ENCODE results near the gene HSP90AB1. TPM values are rescaled to one million over a fixed set of nuclear protein-coding genes. Genes with fewer than 3 reads are reported as not detected.
A peak's percentile ranks its signal among the peaks of the same experiment; 100 is the strongest.

HSP90AB1 gene
- total RNA-seq, 1 experiment from 2014 or later = 967 TPM

DNA sequence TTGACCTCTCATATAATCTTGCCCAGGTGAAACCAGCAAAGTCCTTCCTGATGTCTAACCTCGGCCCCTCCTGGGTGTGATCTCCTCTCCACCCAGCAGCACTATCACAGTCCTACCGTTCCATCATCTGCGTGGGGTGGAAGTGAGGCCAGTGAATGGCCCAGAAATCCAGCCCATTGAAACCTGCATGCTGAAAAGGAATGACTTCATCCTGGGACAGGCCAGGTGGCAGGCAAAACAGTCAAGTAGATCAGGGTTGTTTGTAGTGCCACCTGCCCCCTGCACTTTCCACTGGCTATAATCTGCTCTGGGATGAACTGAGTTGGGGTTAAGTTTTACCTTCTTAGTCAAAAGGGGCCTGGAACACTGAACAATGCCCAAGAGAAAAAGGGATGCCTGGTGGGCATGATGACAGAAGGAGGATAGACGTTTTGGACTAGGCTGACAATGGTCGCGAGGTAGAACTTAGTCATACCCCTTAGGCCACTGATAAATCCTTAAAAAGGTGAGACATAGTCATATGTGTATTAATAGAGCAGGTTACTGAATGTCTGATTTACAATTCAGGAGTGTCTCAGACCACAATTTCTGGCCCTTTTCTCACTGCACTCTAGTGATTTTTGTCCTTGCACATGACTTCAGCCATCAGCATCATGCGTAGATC, 8.1 kb upstream of the HSP90AB1 start:
- Histone ChIP-seq H3K27me3 (replicated peaks; ENCODE audit: control insufficient read depth, insufficient read depth, low read length) (no peaks in the 10 kb centered on the region), H3K36me3 (ENCODE audit: control insufficient read depth, insufficient read depth, low read length) (no peaks in the 10 kb centered on the region), H3K4me3 (ENCODE audit: low read depth, low read length) (no peak overlapping the region), H3K4me1 (peaks cover 19% of the 10 kb centered on the region), H3K9me3 (no peaks in the 10 kb centered on the region)
- POLR2A ChIA-PET = no interaction called here
- Mint-ChIP-seq H3K36me3 (ENCODE audit: insufficient read depth, unreplicated experiment) (peaks cover 14% of the 10 kb centered on the region), H3K27me3 (ENCODE audit: insufficient read depth, unreplicated experiment) (no peaks in the 10 kb centered on the region), H3K27ac (ENCODE audit: unreplicated experiment) (no peak overlapping the region), H3K9me3 (ENCODE audit: unreplicated experiment) (no peaks in the 10 kb centered on the region), H3K4me3 (ENCODE audit: unreplicated experiment) (peak overlapping the region; percentile 89), H3K4me1 (ENCODE audit: low read depth, unreplicated experiment) (peaks cover 8% of the 10 kb centered on the region)
- CTCF ChIA-PET = interaction anchor here (0.6 kb wide), 1 partner anchor 16 kb away, joined by 3 read pairs; the partner anchor contains the start of gene SLC29A1
- TF ChIP-seq, protein P1, sequence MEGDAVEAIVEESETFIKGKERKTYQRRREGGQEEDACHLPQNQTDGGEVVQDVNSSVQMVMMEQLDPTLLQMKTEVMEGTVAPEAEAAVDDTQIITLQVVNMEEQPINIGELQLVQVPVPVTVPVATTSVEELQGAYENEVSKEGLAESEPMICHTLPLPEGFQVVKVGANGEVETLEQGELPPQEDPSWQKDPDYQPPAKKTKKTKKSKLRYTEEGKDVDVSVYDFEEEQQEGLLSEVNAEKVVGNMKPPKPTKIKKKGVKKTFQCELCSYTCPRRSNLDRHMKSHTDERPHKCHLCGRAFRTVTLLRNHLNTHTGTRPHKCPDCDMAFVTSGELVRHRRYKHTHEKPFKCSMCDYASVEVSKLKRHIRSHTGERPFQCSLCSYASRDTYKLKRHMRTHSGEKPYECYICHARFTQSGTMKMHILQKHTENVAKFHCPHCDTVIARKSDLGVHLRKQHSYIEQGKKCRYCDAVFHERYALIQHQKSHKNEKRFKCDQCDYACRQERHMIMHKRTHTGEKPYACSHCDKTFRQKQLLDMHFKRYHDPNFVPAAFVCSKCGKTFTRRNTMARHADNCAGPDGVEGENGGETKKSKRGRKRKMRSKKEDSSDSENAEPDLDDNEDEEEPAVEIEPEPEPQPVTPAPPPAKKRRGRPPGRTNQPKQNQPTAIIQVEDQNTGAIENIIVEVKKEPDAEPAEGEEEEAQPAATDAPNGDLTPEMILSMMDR (IDR thresholded peaks at IDR 0.05; ENCODE audit: insufficient read depth in 1 of 2, low read depth in 1 of 2, low read length in 1 of 2, severe bottlenecking in 1 of 2, unreplicated experiment in 1 of 2) = no peak
- no peak for DNase-seq
- intact Hi-C loops (cut with micrococcal nuclease; ENCODE audit: unreplicated experiment) = loop anchor here (1.0 kb wide), 1 partner anchor 143 kb away; no protein-coding TSS in a partner anchor
- BruUV-seq (replicated peaks) = no TSS peak

DNA sequence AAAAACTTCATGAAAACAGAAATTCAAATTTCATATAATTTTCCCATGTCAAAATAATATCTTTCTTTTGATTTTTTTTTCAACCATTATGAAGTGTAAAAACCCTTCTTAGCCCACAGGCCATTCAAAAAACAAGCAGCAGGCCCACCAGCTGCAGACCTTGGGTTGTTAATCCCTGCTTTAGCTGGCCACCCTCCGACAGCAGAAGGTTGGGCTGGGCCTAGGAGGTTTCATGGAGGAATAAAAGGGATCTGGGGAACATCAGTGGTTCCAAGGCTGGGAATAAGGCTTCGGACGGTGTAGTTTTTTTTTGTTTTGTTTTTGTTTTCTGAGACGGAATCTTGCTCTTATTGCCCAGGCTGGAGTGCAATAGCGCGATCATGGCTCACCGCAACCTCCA, 3.6 kb upstream of the HSP90AB1 start:
- peaks cover 6% of the 10 kb centered on the region for H3K4me1 Mint-ChIP-seq (ENCODE audit: low read depth, unreplicated experiment)
- no peaks in the 10 kb centered on the region for H3K36me3 ChIP-seq (ENCODE audit: control insufficient read depth, insufficient read depth, low read length)
- no peaks in the 10 kb centered on the region for H3K9me3 ChIP-seq
- H3K4me3 Mint-ChIP-seq (ENCODE audit: unreplicated experiment) = no peak overlapping the region
- H3K4me3 ChIP-seq (ENCODE audit: low read depth, low read length) = no peak overlapping the region
- TF ChIP-seq, protein P1 (IDR thresholded peaks at IDR 0.05; ENCODE audit: insufficient read depth in 1 of 2, low read depth in 1 of 2, low read length in 1 of 2, severe bottlenecking in 1 of 2, unreplicated experiment in 1 of 2) = no peak
- H3K9me3 Mint-ChIP-seq (ENCODE audit: unreplicated experiment) = no peaks in the 10 kb centered on the region
- peaks cover 5% of the 10 kb centered on the region for H3K4me1 ChIP-seq
- no TSS peak for BruUV-seq (replicated peaks)
- ChIA-PET CTCF (interaction anchor here (1.5 kb wide), 1 partner anchor 71 kb away, joined by 3 read pairs; no protein-coding TSS in a partner anchor), POLR2A (no interaction called here)
- H3K36me3 Mint-ChIP-seq (ENCODE audit: insufficient read depth, unreplicated experiment) = peaks cover 28% of the 10 kb centered on the region
- no peak overlapping the region for H3K27ac Mint-ChIP-seq (ENCODE audit: unreplicated experiment)
- no peak for DNase-seq
- H3K27me3 Mint-ChIP-seq (ENCODE audit: insufficient read depth, unreplicated experiment) = no peaks in the 10 kb centered on the region
- intact Hi-C loops (cut with micrococcal nuclease; ENCODE audit: unreplicated experiment) = no loop called here
- no peaks in the 10 kb centered on the region for H3K27me3 ChIP-seq (replicated peaks; ENCODE audit: control insufficient read depth, insufficient read depth, low read length)

DNA sequence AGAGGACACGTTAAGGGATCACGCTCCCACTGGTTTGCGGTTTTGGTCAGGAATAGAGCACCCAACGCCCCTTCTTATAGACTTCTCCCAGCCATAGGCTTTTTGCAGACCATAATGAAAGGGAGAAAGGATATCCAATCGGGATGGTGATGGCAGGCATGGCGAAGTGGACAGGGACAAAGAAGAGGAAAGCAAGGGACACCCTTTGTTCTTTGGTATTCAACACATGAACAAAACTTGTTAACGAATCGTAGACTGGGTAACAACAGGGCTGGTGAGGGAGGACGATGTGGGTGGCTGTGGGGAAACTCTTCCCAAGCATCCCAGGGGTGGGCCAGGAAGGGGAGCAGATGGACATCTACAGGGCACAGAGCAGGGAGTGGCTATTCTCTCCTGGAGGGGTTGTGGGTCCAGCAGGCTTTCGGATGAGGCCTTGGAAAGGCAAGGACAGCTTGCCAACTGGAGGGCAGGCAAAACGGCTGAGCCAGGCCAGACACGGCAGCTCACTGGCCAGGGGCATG, 1.4 kb upstream of the HSP90AB1 start:
- no peaks in the 10 kb centered on the region for H3K27me3 ChIP-seq (replicated peaks; ENCODE audit: control insufficient read depth, insufficient read depth, low read length)
- ChIA-PET CTCF (interaction anchor here (1.6 kb wide), 1 partner anchor 22 kb away, joined by 8 read pairs; the partner anchor contains the start of gene SLC29A1), POLR2A (interaction anchor here (0.6 kb wide), 1 partner anchor 19 kb away, joined by 3 read pairs; no protein-coding TSS in a partner anchor)
- peak overlapping the region; percentile 97 for H3K4me3 ChIP-seq (ENCODE audit: low read depth, low read length)
- H3K4me1 ChIP-seq = peaks cover 15% of the 10 kb centered on the region
- Mint-ChIP-seq H3K27me3 (ENCODE audit: insufficient read depth, unreplicated experiment) (no peaks in the 10 kb centered on the region), H3K27ac (ENCODE audit: unreplicated experiment) (peak overlapping the region; percentile 99), H3K36me3 (ENCODE audit: insufficient read depth, unreplicated experiment) (peaks cover 49% of the 10 kb centered on the region), H3K9me3 (ENCODE audit: unreplicated experiment) (no peaks in the 10 kb centered on the region), H3K4me1 (ENCODE audit: low read depth, unreplicated experiment) (peaks cover 13% of the 10 kb centered on the region), H3K4me3 (ENCODE audit: unreplicated experiment) (peak overlapping the region; percentile 97)
- intact Hi-C loops (cut with micrococcal nuclease; ENCODE audit: unreplicated experiment) = loop anchor here (5.0 kb wide), 1 partner anchor 428 kb away; no protein-coding TSS in a partner anchor
- peaks cover 4% of the 10 kb centered on the region for H3K36me3 ChIP-seq (ENCODE audit: control insufficient read depth, insufficient read depth, low read length)
- BruUV-seq (replicated peaks) = no TSS peak
- H3K9me3 ChIP-seq = no peaks in the 10 kb centered on the region
- no peak for DNase-seq
- TF ChIP-seq, protein P1 (IDR thresholded peaks at IDR 0.05; ENCODE audit: insufficient read depth in 1 of 2, low read depth in 1 of 2, low read length in 1 of 2, severe bottlenecking in 1 of 2, unreplicated experiment in 1 of 2) = no peak
